IMR-90 (cell line): Measurements from ENCODE around the gene TFAP2A. TPM values are rescaled to one million over a fixed set of nuclear protein-coding genes. Genes with fewer than 3 reads are reported as not detected.

ENCODE experiments used
- ATAC-seq: fragments of 200-7000 bp; cut with Tn5 transposase; 2 replicates; pipeline ENCODE4 v1.9.1; 2020; ENCODE audit warnings: low read depth, mild to moderate bottlenecking, moderate library complexity
- BruUV-seq: library from RNA; stranded (reverse); fragments of 400-500 nt; replicated peaks from 2 replicates; lab custom pipeline; 2021; lab: Mats Ljungman, UMichigan
- CTCF ChIA-PET: fragments of 300-600 bp; formaldehyde crosslinking; extraction: SDS; loops from one replicate; lab custom pipeline; 2021; ENCODE audit warnings: antibody characterized with exemption; lab: Yijun Ruan, JAX
- POLR2A ChIA-PET: fragments of 300-600 bp; sonication (Branson Sonifier 250); formaldehyde crosslinking; loops from one replicate; lab custom pipeline; 2022; ENCODE audit warnings: antibody characterized with exemption; ENCODE audit not compliant: unreplicated experiment; lab: Charles Lee
- DNase-seq: peaks from one replicate; pipeline ENCODE4 v3.0.0; 2013
- H2AFZ ChIP-seq: replicated peaks from 2 replicates; pipeline ENCODE3; 2013; ENCODE audit warnings: low read length, mild to moderate bottlenecking; ENCODE audit not compliant: poor library complexity
- H2AK5ac ChIP-seq: 2 replicates; pipeline ENCODE4 v1.6.1; 2013; ENCODE audit warnings: low read depth, low read length, inconsistent platforms
- H2AK9ac ChIP-seq: replicated peaks from 2 replicates; pipeline ENCODE3; 2013; ENCODE audit warnings: mild to moderate bottlenecking, low read depth, low read length, moderate library complexity; ENCODE audit not compliant: poor library complexity
- H2BK120ac ChIP-seq: 2 replicates; pipeline ENCODE4 v1.6.1; 2013; ENCODE audit warnings: low read depth, low read length, inconsistent platforms
- H2BK15ac ChIP-seq: 3 replicates; pipeline ENCODE4 v1.6.1; 2013; ENCODE audit warnings: low read depth, low read length, inconsistent platforms
- H2BK20ac ChIP-seq: 2 replicates; pipeline ENCODE4 v1.6.1; 2013; ENCODE audit warnings: low read depth, mild to moderate bottlenecking, inconsistent platforms, low read length, moderate library complexity
- H2BK5ac ChIP-seq: 2 replicates; pipeline ENCODE4 v1.6.1; 2013; ENCODE audit warnings: mild to moderate bottlenecking, low read depth, low read length, inconsistent platforms; ENCODE audit not compliant: poor library complexity, severe bottlenecking
- H3K14ac ChIP-seq: replicated peaks from 2 replicates; pipeline ENCODE4 v1.6.1; 2013; ENCODE audit warnings: low read depth, low read length, inconsistent platforms
- H3K18ac ChIP-seq: 2 replicates; pipeline ENCODE4 v1.6.1; 2013; ENCODE audit warnings: low read depth, low read length, control low read depth
- H3K23ac ChIP-seq: 2 replicates; pipeline ENCODE4 v1.6.1; 2013; ENCODE audit warnings: low read depth, low read length, inconsistent platforms
- H3K27ac ChIP-seq: 2 replicates; pipeline ENCODE4 v1.5.1; 2013; ENCODE audit warnings: mild to moderate bottlenecking, control low read depth, low read length; ENCODE audit not compliant: insufficient read depth
- H3K27me3 ChIP-seq: 2 replicates; pipeline ENCODE4 v1.6.1; 2013; ENCODE audit warnings: low read length; ENCODE audit not compliant: control insufficient read depth, insufficient read depth
- H3K36me3 ChIP-seq: 2 replicates; pipeline ENCODE4 v1.6.1; 2013; ENCODE audit warnings: low read length, mixed read lengths; ENCODE audit not compliant: control insufficient read depth, insufficient read depth
- H3K4ac ChIP-seq: 2 replicates; pipeline ENCODE4 v1.6.1; 2013; ENCODE audit warnings: low read depth, low read length, inconsistent platforms
- H3K4me1 ChIP-seq: 2 replicates; pipeline ENCODE4 v1.6.1; 2013; ENCODE audit warnings: low read length, mixed read lengths; ENCODE audit not compliant: control insufficient read depth, insufficient read depth
- H3K4me2 ChIP-seq: 2 replicates; pipeline ENCODE4 v1.6.1; 2013; ENCODE audit warnings: low read depth, mild to moderate bottlenecking, control low read depth, low read length, moderate library complexity
- H3K4me3 ChIP-seq: 2 replicates; pipeline ENCODE4 v1.5.1; 2013; ENCODE audit warnings: low read depth, mild to moderate bottlenecking, control low read depth, low read length, moderate library complexity; ENCODE audit not compliant: insufficient read depth
- H3K56ac ChIP-seq: 2 replicates; pipeline ENCODE4 v1.6.1; 2013; ENCODE audit warnings: low read length, inconsistent platforms; ENCODE audit not compliant: insufficient read depth; ENCODE audit errors: extremely low read depth
- H3K79me1 ChIP-seq, 2 experiments: 2 replicates each; pipeline ENCODE4 v1.6.1; 2013; ENCODE audit warnings: low read length in 2 of 2, inconsistent platforms in 1 of 2, low read depth in 1 of 2
- H3K9ac ChIP-seq: 2 replicates; pipeline ENCODE4 v1.6.1; 2013; ENCODE audit warnings: low read depth, low read length, control low read depth
- H3K9me1 ChIP-seq: 2 replicates; pipeline ENCODE4 v1.6.1; 2013; ENCODE audit warnings: low read length, inconsistent platforms; ENCODE audit not compliant: insufficient read depth
- H3K9me3 ChIP-seq: 2 replicates; pipeline ENCODE4 v1.6.1; 2013; ENCODE audit warnings: low read length; ENCODE audit not compliant: control insufficient read depth, insufficient read depth
- H4K20me1 ChIP-seq: 2 replicates; pipeline ENCODE4 v1.6.1; 2013; ENCODE audit warnings: low read length, inconsistent platforms; ENCODE audit not compliant: insufficient read depth
- H4K5ac ChIP-seq: 2 replicates; pipeline ENCODE4 v1.6.1; 2013; ENCODE audit warnings: mild to moderate bottlenecking, low read depth, low read length, control low read depth
- H4K8ac ChIP-seq, 2 experiments: 2 replicates each; pipeline ENCODE4 v1.6.1; 2013; ENCODE audit warnings: low read depth in 2 of 2, low read length in 2 of 2, control low read depth in 1 of 2, inconsistent platforms in 1 of 2
- H4K91ac ChIP-seq: 2 replicates; pipeline ENCODE4 v1.6.1; 2013; ENCODE audit warnings: low read depth, low read length, inconsistent platforms; ENCODE audit not compliant: insufficient read depth
- BHLHE40 ChIP-seq: fragments of 150-350 bp; IDR thresholded peaks from 2 replicates; pipeline ENCODE4 v1.6.1; 2016; ENCODE audit warnings: mild to moderate bottlenecking, low read depth, low read length
- CEBPB ChIP-seq: IDR thresholded peaks from 2 replicates; pipeline ENCODE4 v1.6.1; 2012; ENCODE audit warnings: low read depth, low read length, improper control_type of control experiment
- CHD1 ChIP-seq: IDR thresholded peaks from 2 replicates; pipeline ENCODE4 v1.6.1; 2012; ENCODE audit warnings: low read depth, low read length, improper control_type of control experiment
- MAFK ChIP-seq: IDR thresholded peaks from 2 replicates; pipeline ENCODE4 v1.6.1; 2012; ENCODE audit warnings: low read depth, low read length, improper control_type of control experiment
- MAZ ChIP-seq: IDR thresholded peaks from 2 replicates; pipeline ENCODE4 v1.6.1; 2012; ENCODE audit warnings: low read depth, mild to moderate bottlenecking, low read length, improper control_type of control experiment, moderate library complexity, borderline replicate concordance
- MXI1 ChIP-seq: IDR thresholded peaks from 2 replicates; pipeline ENCODE4 v1.6.1; 2012; ENCODE audit warnings: low read depth, mild to moderate bottlenecking, low read length, moderate library complexity, borderline replicate concordance
- NFE2L2 ChIP-seq: fragments of 150-350 bp; IDR thresholded peaks from 2 replicates; pipeline ENCODE4 v1.6.1; 2016; ENCODE audit warnings: low read depth, mild to moderate bottlenecking, low read length
- POLR2A ChIP-seq: IDR thresholded peaks from 2 replicates; pipeline ENCODE4 v1.6.1; 2012; ENCODE audit warnings: mild to moderate bottlenecking, low read depth, low read length
- RCOR1 ChIP-seq: IDR thresholded peaks from 2 replicates; pipeline ENCODE4 v1.6.1; 2012; ENCODE audit warnings: mild to moderate bottlenecking, low read length, improper control_type of control experiment; ENCODE audit not compliant: insufficient replicate concordance
- RFX5 ChIP-seq: IDR thresholded peaks from 2 replicates; pipeline ENCODE4 v1.8.0; 2012; ENCODE audit warnings: low read depth, mild to moderate bottlenecking, low read length, moderate library complexity
- SMC3 ChIP-seq: fragments of 150-350 bp; IDR thresholded peaks from 2 replicates; pipeline ENCODE4 v1.6.1; 2016; ENCODE audit warnings: low read depth, mild to moderate bottlenecking, antibody characterized with exemption, low read length, moderate library complexity
- WGBS, 2 experiments: methylation state at CpG; one replicate each; pipeline versions ENCODE4 v1.1.5 to v1.1.7; 2013; ENCODE audit warnings: missing lambda C conversion rate in 2 of 2; ENCODE audit not compliant: insufficient read length in 1 of 2; ENCODE audit errors: extremely low coverage in 2 of 2; 5-methylcytosine and 5-hydroxymethylcytosine counted together
- dilution Hi-C: fragments of 300-500 bp; cut with HindIII; formaldehyde crosslinking; loops from one replicate; pipeline ENCODE4 v1.14.3; 2018; ENCODE audit warnings: low sequenced_read_pairs; ENCODE audit not compliant: unreplicated experiment
- in situ Hi-C: fragments of 300-500 bp; cut with MboI; formaldehyde crosslinking; loops from 3 replicates; pipeline ENCODE4 v1.14.3; 2019; ENCODE audit warnings: low sequenced_read_pairs, inconsistent platforms, mixed read lengths
- intact Hi-C: fragments of 100-400 bp; cut with micrococcal nuclease; formaldehyde crosslinking; loops from 2 replicates; pipeline ENCODE4 v1.10.0; 2022
- polyA plus RNA-seq, 3 experiments: library from polyadenylated mRNA; depleted of rRNA; stranded (reverse); fragments of >200 nt; gene quantifications; 2 replicates each; pipeline ENCODE4 v1.2.3, GENCODE V29; 2012; ENCODE audit warnings: low replicate concordance in 1 of 3
- total RNA-seq: library from RNA; depleted of rRNA; stranded (reverse); fragments of >200 nt; gene quantifications from 2 replicates; pipeline ENCODE4 v1.2.3, GENCODE V29; 2012
- TF ChIP-seq, protein P1 (sequence below): conservative IDR thresholded peaks from 2 replicates; pipeline ENCODE4 v1.5.1; 2012; ENCODE audit warnings: mild to moderate bottlenecking, low read depth, low read length, improper control_type of control experiment
- TF ChIP-seq, protein P2 (sequence below): fragments of 150-350 bp; IDR thresholded peaks from 2 replicates; pipeline ENCODE4 v1.6.1; 2017; ENCODE audit warnings: mild to moderate bottlenecking, antibody characterized with exemption, low read length, low read depth
- TF ChIP-seq, protein P3 (sequence below): fragments of 150-350 bp; IDR thresholded peaks from 2 replicates; pipeline ENCODE4 v1.6.1; 2016; ENCODE audit warnings: low read depth, mild to moderate bottlenecking, low read length, moderate library complexity, borderline replicate concordance

TFAP2A gene
- total and polyA plus RNA-seq, 2 of the 4 experiments (the other 2 are of a cell fraction) = 0.72 to 7.1 TPM

DNA sequence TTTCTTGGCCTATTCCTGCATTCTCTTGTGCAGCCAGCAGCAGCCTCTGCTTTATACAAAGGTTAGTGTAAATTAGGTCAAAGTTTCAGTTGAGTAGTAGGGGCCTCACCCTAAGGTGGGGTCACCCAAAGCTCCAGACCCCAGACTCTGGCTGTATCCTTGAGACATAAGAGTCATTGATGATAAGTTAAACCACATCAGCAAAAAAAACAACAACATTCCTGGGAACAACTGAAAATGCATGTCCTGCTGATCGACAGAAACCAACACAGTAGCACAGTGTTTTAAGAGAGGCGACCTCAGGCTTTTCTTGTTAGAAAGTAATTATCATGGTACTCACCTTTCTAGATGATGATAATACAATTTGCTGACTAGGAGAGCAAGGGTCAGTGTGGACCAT, 52.6 kb downstream of the TFAP2A start:
- H3K9me3 ChIP-seq = peaks cover 4% of the 10 kb centered on the region; the same call in 1 of the 2 replicates
- in situ Hi-C loops (no loop called here), dilution Hi-C loops (no loop called here), intact Hi-C loops (no loop called here)
- H4K8ac ChIP-seq = no peak overlapping the region
- no peak overlapping the region for H3K4me2 ChIP-seq
- no peaks in the 10 kb centered on the region for H3K79me1 ChIP-seq
- no peak overlapping the region for H3K4ac ChIP-seq
- no peak overlapping the region for H3K56ac ChIP-seq
- no peak overlapping the region for H2BK20ac ChIP-seq
- no peak overlapping the region for H3K18ac ChIP-seq
- ChIA-PET CTCF (no interaction called here), POLR2A (no interaction called here)
- H3K4me3 ChIP-seq = no peak overlapping the region
- H3K4me1 ChIP-seq = no peaks in the 10 kb centered on the region
- H3K23ac ChIP-seq = no peak overlapping the region
- BruUV-seq = no TSS peak
- no CpG with 5 or more reads among the region's 2 CpGs for WGBS, 2 experiments
- no peaks in the 10 kb centered on the region for H4K20me1 ChIP-seq
- no peak overlapping the region for H2AFZ ChIP-seq
- H3K9me1 ChIP-seq = no peaks in the 10 kb centered on the region
- no peak overlapping the region for H4K91ac ChIP-seq
- no peak overlapping the region for H2BK120ac ChIP-seq
- no peak overlapping the region for H4K5ac ChIP-seq
- no peak overlapping the region for H2BK15ac ChIP-seq
- ATAC-seq (no peak), DNase-seq (no peak)
- no peaks in the 10 kb centered on the region for H3K27me3 ChIP-seq
- TF ChIP-seq, protein P1, sequence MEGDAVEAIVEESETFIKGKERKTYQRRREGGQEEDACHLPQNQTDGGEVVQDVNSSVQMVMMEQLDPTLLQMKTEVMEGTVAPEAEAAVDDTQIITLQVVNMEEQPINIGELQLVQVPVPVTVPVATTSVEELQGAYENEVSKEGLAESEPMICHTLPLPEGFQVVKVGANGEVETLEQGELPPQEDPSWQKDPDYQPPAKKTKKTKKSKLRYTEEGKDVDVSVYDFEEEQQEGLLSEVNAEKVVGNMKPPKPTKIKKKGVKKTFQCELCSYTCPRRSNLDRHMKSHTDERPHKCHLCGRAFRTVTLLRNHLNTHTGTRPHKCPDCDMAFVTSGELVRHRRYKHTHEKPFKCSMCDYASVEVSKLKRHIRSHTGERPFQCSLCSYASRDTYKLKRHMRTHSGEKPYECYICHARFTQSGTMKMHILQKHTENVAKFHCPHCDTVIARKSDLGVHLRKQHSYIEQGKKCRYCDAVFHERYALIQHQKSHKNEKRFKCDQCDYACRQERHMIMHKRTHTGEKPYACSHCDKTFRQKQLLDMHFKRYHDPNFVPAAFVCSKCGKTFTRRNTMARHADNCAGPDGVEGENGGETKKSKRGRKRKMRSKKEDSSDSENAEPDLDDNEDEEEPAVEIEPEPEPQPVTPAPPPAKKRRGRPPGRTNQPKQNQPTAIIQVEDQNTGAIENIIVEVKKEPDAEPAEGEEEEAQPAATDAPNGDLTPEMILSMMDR = no peak
- TF ChIP-seq CHD1 (no peak), SMC3 (no peak), CEBPB (no peak), NFE2L2 (no peak), MAZ (no peak), MAFK (no peak), POLR2A (no peak), RFX5 (no peak), BHLHE40 (no peak), RCOR1 (no peak), MXI1 (no peak)
- TF ChIP-seq, protein P2, sequence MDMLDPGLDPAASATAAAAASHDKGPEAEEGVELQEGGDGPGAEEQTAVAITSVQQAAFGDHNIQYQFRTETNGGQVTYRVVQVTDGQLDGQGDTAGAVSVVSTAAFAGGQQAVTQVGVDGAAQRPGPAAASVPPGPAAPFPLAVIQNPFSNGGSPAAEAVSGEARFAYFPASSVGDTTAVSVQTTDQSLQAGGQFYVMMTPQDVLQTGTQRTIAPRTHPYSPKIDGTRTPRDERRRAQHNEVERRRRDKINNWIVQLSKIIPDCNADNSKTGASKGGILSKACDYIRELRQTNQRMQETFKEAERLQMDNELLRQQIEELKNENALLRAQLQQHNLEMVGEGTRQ = no peak
- TF ChIP-seq, protein P3, sequence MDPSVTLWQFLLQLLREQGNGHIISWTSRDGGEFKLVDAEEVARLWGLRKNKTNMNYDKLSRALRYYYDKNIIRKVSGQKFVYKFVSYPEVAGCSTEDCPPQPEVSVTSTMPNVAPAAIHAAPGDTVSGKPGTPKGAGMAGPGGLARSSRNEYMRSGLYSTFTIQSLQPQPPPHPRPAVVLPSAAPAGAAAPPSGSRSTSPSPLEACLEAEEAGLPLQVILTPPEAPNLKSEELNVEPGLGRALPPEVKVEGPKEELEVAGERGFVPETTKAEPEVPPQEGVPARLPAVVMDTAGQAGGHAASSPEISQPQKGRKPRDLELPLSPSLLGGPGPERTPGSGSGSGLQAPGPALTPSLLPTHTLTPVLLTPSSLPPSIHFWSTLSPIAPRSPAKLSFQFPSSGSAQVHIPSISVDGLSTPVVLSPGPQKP = no peak
- H2AK5ac ChIP-seq = no peak overlapping the region
- H3K36me3 ChIP-seq = no peaks in the 10 kb centered on the region
- no peak overlapping the region for H2BK5ac ChIP-seq
- H3K27ac ChIP-seq = no peak overlapping the region
- no peak overlapping the region for H3K14ac ChIP-seq
- no peak overlapping the region for H3K9ac ChIP-seq
- no peak overlapping the region for H2AK9ac ChIP-seq
